ENCODE data around the gene AR. TPM values are rescaled to one million over a fixed set of nuclear protein-coding genes. Genes with fewer than 3 reads are reported as not detected.

AR gene
- total and polyA plus RNA-seq, 4 donors, result 2.8 to 67.4 (median 22.9) TPM

DNA sequence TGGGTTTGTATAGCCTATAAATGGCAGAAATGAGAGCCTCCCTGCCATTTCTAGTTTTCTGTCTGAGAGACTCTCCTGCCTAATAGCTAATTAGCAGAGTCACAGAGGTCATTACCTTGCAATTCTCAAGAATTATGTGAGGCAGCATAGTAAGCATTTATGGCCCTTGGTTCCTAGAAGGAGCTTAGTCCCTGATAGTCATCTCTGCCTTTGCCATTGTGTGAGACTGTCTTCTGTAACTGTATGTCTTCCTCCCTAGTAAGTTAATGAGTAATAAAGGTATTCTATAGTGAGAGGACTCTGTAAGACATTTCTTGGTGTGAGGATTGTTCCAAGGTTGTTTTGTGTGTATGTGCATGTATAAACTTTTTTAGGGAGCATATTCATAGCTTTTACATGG lies 108.7 kb downstream of the AR start (continued):
- TF ChIP-seq, protein P1, sequence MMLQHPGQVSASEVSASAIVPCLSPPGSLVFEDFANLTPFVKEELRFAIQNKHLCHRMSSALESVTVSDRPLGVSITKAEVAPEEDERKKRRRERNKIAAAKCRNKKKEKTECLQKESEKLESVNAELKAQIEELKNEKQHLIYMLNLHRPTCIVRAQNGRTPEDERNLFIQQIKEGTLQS (IDR thresholded peaks at IDR 0.05), result no peak
- TF ChIP-seq, protein P2, sequence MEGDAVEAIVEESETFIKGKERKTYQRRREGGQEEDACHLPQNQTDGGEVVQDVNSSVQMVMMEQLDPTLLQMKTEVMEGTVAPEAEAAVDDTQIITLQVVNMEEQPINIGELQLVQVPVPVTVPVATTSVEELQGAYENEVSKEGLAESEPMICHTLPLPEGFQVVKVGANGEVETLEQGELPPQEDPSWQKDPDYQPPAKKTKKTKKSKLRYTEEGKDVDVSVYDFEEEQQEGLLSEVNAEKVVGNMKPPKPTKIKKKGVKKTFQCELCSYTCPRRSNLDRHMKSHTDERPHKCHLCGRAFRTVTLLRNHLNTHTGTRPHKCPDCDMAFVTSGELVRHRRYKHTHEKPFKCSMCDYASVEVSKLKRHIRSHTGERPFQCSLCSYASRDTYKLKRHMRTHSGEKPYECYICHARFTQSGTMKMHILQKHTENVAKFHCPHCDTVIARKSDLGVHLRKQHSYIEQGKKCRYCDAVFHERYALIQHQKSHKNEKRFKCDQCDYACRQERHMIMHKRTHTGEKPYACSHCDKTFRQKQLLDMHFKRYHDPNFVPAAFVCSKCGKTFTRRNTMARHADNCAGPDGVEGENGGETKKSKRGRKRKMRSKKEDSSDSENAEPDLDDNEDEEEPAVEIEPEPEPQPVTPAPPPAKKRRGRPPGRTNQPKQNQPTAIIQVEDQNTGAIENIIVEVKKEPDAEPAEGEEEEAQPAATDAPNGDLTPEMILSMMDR (IDR thresholded peaks at IDR 0.05; ENCODE audit: low read depth, low read length, missing input control), result no peak

GRCh38 chrX:67654301-67654700 lies 110.5 kb downstream of the AR start:
- Histone ChIP-seq H3K27me3 (ENCODE audit: control insufficient read depth in 4 of 4, insufficient read depth in 4 of 4, low read length in 3 of 4) (no peaks in the 10 kb centered on the region), H3K4me1 (ENCODE audit: control insufficient read depth in 4 of 4, insufficient read depth in 4 of 4, low read length in 3 of 4) (peaks cover 4 to 14% (median 6%) of the 10 kb centered on the region in 4 donors), H3K27ac (ENCODE audit: low read depth in 1 of 2, low read length in 2 of 2) (peak overlapping the region in 1 of 2 donors; percentile 37), H3K36me3 (ENCODE audit: control insufficient read depth in 4 of 4, insufficient read depth in 3 of 4, low read depth in 1 of 4, low read length in 3 of 4) (peaks cover 0 to 13% (median 6%) of the 10 kb centered on the region in 4 donors), H3K9ac (ENCODE audit: low read depth in 1 of 2, low read length in 2 of 2) (no peak overlapping the region), H3K9me3 (ENCODE audit: control insufficient read depth in 4 of 4, low read length in 3 of 4) (no peaks in the 10 kb centered on the region), H3K4me3 (ENCODE audit: low read depth in 1 of 3, low read length in 3 of 3) (no peak overlapping the region)
- TF ChIP-seq RXRA (IDR thresholded peaks at IDR 0.05) (peak; percentile 61 to 78), NR2F2 (IDR thresholded peaks at IDR 0.05) (no peak), SP1 (IDR thresholded peaks at IDR 0.05) (peak; percentile 20), GABPA (IDR thresholded peaks at IDR 0.05 in 1 of 2, conservative IDR thresholded peaks at IDR 0.05 in 1 of 2) (no peak), HNF4G (IDR thresholded peaks at IDR 0.05) (peak; percentile 57), YY1 (IDR thresholded peaks at IDR 0.05) (no peak), HNF4A (conservative IDR thresholded peaks at IDR 0.05) (peak; percentile 84 to 85)
- TF ChIP-seq, protein P3, sequence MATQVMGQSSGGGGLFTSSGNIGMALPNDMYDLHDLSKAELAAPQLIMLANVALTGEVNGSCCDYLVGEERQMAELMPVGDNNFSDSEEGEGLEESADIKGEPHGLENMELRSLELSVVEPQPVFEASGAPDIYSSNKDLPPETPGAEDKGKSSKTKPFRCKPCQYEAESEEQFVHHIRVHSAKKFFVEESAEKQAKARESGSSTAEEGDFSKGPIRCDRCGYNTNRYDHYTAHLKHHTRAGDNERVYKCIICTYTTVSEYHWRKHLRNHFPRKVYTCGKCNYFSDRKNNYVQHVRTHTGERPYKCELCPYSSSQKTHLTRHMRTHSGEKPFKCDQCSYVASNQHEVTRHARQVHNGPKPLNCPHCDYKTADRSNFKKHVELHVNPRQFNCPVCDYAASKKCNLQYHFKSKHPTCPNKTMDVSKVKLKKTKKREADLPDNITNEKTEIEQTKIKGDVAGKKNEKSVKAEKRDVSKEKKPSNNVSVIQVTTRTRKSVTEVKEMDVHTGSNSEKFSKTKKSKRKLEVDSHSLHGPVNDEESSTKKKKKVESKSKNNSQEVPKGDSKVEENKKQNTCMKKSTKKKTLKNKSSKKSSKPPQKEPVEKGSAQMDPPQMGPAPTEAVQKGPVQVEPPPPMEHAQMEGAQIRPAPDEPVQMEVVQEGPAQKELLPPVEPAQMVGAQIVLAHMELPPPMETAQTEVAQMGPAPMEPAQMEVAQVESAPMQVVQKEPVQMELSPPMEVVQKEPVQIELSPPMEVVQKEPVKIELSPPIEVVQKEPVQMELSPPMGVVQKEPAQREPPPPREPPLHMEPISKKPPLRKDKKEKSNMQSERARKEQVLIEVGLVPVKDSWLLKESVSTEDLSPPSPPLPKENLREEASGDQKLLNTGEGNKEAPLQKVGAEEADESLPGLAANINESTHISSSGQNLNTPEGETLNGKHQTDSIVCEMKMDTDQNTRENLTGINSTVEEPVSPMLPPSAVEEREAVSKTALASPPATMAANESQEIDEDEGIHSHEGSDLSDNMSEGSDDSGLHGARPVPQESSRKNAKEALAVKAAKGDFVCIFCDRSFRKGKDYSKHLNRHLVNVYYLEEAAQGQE (IDR thresholded peaks at IDR 0.05), result no peak
- DNase-seq (ENCODE audit: low spot score), result no peak
- WGBS, result 35% methylated on average over 1 of the region's 1 CpG

- H3K4me1 ChIP-seq (ENCODE audit: control insufficient read depth in 4 of 4, insufficient read depth in 4 of 4, low read length in 3 of 4), result no peaks in the 10 kb centered on the region
- H3K27me3 ChIP-seq (ENCODE audit: control insufficient read depth in 4 of 4, insufficient read depth in 4 of 4, low read length in 3 of 4), result no peaks in the 10 kb centered on the region
- 83% methylated on average over 1 of the region's 1 CpG for WGBS
- TF ChIP-seq, protein P3 (IDR thresholded peaks at IDR 0.05), result no peak
- TF ChIP-seq EGR1 (IDR thresholded peaks at IDR 0.05; ENCODE audit: low read depth in 2 of 2) (no peak), YY1 (IDR thresholded peaks at IDR 0.05) (no peak), GABPA (IDR thresholded peaks at IDR 0.05 in 1 of 2, conservative IDR thresholded peaks at IDR 0.05 in 1 of 2) (no peak), HNF4G (IDR thresholded peaks at IDR 0.05) (no peak), RAD21 (IDR thresholded peaks at IDR 0.05) (no peak), TAF1 (conservative IDR thresholded peaks at IDR 0.05) (no peak), FOXA2 (IDR thresholded peaks at IDR 0.05) (no peak), JUND (IDR thresholded peaks at IDR 0.05) (no peak)
- TF ChIP-seq, protein P2 (IDR thresholded peaks at IDR 0.05; ENCODE audit: low read depth, low read length, missing input control), result no peak
- TF ChIP-seq, protein P4, sequence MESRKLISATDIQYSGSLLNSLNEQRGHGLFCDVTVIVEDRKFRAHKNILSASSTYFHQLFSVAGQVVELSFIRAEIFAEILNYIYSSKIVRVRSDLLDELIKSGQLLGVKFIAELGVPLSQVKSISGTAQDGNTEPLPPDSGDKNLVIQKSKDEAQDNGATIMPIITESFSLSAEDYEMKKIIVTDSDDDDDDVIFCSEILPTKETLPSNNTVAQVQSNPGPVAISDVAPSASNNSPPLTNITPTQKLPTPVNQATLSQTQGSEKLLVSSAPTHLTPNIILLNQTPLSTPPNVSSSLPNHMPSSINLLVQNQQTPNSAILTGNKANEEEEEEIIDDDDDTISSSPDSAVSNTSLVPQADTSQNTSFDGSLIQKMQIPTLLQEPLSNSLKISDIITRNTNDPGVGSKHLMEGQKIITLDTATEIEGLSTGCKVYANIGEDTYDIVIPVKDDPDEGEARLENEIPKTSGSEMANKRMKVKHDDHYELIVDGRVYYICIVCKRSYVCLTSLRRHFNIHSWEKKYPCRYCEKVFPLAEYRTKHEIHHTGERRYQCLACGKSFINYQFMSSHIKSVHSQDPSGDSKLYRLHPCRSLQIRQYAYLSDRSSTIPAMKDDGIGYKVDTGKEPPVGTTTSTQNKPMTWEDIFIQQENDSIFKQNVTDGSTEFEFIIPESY (IDR thresholded peaks at IDR 0.05), result no peak
- H3K36me3 ChIP-seq (ENCODE audit: control insufficient read depth in 4 of 4, insufficient read depth in 3 of 4, low read depth in 1 of 4, low read length in 3 of 4), result peaks cover 0 to 2% (median 0%) of the 10 kb centered on the region in 4 donors
- H3K9ac ChIP-seq (ENCODE audit: low read depth in 1 of 2, low read length in 2 of 2), result no peak overlapping the region
- H3K4me3 ChIP-seq (ENCODE audit: low read depth in 1 of 3, low read length in 3 of 3), result no peak overlapping the region
- no peak for DNase-seq (ENCODE audit: low spot score)
- no peak overlapping the region for H3K27ac ChIP-seq (ENCODE audit: low read depth in 1 of 2, low read length in 2 of 2)
- H3K9me3 ChIP-seq (ENCODE audit: control insufficient read depth in 4 of 4, low read length in 3 of 4), result no peaks in the 10 kb centered on the region
These were observed 121.8 kb downstream of the AR start for GRCh38 chrX:67665583-67665982.

Data from liver (tissue), 9 donors.